IMR-90 (cell line): ENCODE data around the gene CEP104. TPM values are rescaled to one million over a fixed set of nuclear protein-coding genes. Genes with fewer than 3 reads are reported as not detected.

ENCODE experiments used
- ATAC-seq: fragments of 200-7000 bp; cut with Tn5 transposase; 2 replicates; pipeline ENCODE4 v1.9.1; 2020; ENCODE audit warnings: low read depth, mild to moderate bottlenecking, moderate library complexity
- BruUV-seq: library from RNA; stranded (reverse); fragments of 400-500 nt; replicated peaks from 2 replicates; lab custom pipeline; 2021; lab: Mats Ljungman, UMichigan
- CTCF ChIA-PET: fragments of 300-600 bp; formaldehyde crosslinking; extraction: SDS; loops from one replicate; lab custom pipeline; 2021; ENCODE audit warnings: antibody characterized with exemption; lab: Yijun Ruan, JAX
- POLR2A ChIA-PET: fragments of 300-600 bp; sonication (Branson Sonifier 250); formaldehyde crosslinking; loops from one replicate; lab custom pipeline; 2022; ENCODE audit warnings: antibody characterized with exemption; ENCODE audit not compliant: unreplicated experiment; lab: Charles Lee
- DNase-seq: peaks from one replicate; pipeline ENCODE4 v3.0.0; 2013
- H2AFZ ChIP-seq: replicated peaks from 2 replicates; pipeline ENCODE3; 2013; ENCODE audit warnings: low read length, mild to moderate bottlenecking; ENCODE audit not compliant: poor library complexity
- H2AK5ac ChIP-seq: 2 replicates; pipeline ENCODE4 v1.6.1; 2013; ENCODE audit warnings: low read depth, low read length, inconsistent platforms
- H2AK9ac ChIP-seq: replicated peaks from 2 replicates; pipeline ENCODE3; 2013; ENCODE audit warnings: mild to moderate bottlenecking, low read depth, low read length, moderate library complexity; ENCODE audit not compliant: poor library complexity
- H2BK120ac ChIP-seq: 2 replicates; pipeline ENCODE4 v1.6.1; 2013; ENCODE audit warnings: low read depth, low read length, inconsistent platforms
- H2BK15ac ChIP-seq: 3 replicates; pipeline ENCODE4 v1.6.1; 2013; ENCODE audit warnings: low read depth, low read length, inconsistent platforms
- H2BK20ac ChIP-seq: 2 replicates; pipeline ENCODE4 v1.6.1; 2013; ENCODE audit warnings: low read depth, mild to moderate bottlenecking, inconsistent platforms, low read length, moderate library complexity
- H2BK5ac ChIP-seq: 2 replicates; pipeline ENCODE4 v1.6.1; 2013; ENCODE audit warnings: mild to moderate bottlenecking, low read depth, low read length, inconsistent platforms; ENCODE audit not compliant: poor library complexity, severe bottlenecking
- H3K14ac ChIP-seq: replicated peaks from 2 replicates; pipeline ENCODE4 v1.6.1; 2013; ENCODE audit warnings: low read depth, low read length, inconsistent platforms
- H3K18ac ChIP-seq: 2 replicates; pipeline ENCODE4 v1.6.1; 2013; ENCODE audit warnings: low read depth, low read length, control low read depth
- H3K23ac ChIP-seq: 2 replicates; pipeline ENCODE4 v1.6.1; 2013; ENCODE audit warnings: low read depth, low read length, inconsistent platforms
- H3K27ac ChIP-seq: 2 replicates; pipeline ENCODE4 v1.5.1; 2013; ENCODE audit warnings: mild to moderate bottlenecking, control low read depth, low read length; ENCODE audit not compliant: insufficient read depth
- H3K27me3 ChIP-seq: 2 replicates; pipeline ENCODE4 v1.6.1; 2013; ENCODE audit warnings: low read length; ENCODE audit not compliant: control insufficient read depth, insufficient read depth
- H3K36me3 ChIP-seq: 2 replicates; pipeline ENCODE4 v1.6.1; 2013; ENCODE audit warnings: low read length, mixed read lengths; ENCODE audit not compliant: control insufficient read depth, insufficient read depth
- H3K4ac ChIP-seq: 2 replicates; pipeline ENCODE4 v1.6.1; 2013; ENCODE audit warnings: low read depth, low read length, inconsistent platforms
- H3K4me1 ChIP-seq: 2 replicates; pipeline ENCODE4 v1.6.1; 2013; ENCODE audit warnings: low read length, mixed read lengths; ENCODE audit not compliant: control insufficient read depth, insufficient read depth
- H3K4me2 ChIP-seq: 2 replicates; pipeline ENCODE4 v1.6.1; 2013; ENCODE audit warnings: low read depth, mild to moderate bottlenecking, control low read depth, low read length, moderate library complexity
- H3K4me3 ChIP-seq: 2 replicates; pipeline ENCODE4 v1.5.1; 2013; ENCODE audit warnings: low read depth, mild to moderate bottlenecking, control low read depth, low read length, moderate library complexity; ENCODE audit not compliant: insufficient read depth
- H3K56ac ChIP-seq: 2 replicates; pipeline ENCODE4 v1.6.1; 2013; ENCODE audit warnings: low read length, inconsistent platforms; ENCODE audit not compliant: insufficient read depth; ENCODE audit errors: extremely low read depth
- H3K79me1 ChIP-seq, 2 experiments: 2 replicates each; pipeline ENCODE4 v1.6.1; 2013; ENCODE audit warnings: low read length in 2 of 2, inconsistent platforms in 1 of 2, low read depth in 1 of 2
- H3K9ac ChIP-seq: 2 replicates; pipeline ENCODE4 v1.6.1; 2013; ENCODE audit warnings: low read depth, low read length, control low read depth
- H3K9me1 ChIP-seq: 2 replicates; pipeline ENCODE4 v1.6.1; 2013; ENCODE audit warnings: low read length, inconsistent platforms; ENCODE audit not compliant: insufficient read depth
- H3K9me3 ChIP-seq: 2 replicates; pipeline ENCODE4 v1.6.1; 2013; ENCODE audit warnings: low read length; ENCODE audit not compliant: control insufficient read depth, insufficient read depth
- H4K20me1 ChIP-seq: 2 replicates; pipeline ENCODE4 v1.6.1; 2013; ENCODE audit warnings: low read length, inconsistent platforms; ENCODE audit not compliant: insufficient read depth
- H4K5ac ChIP-seq: 2 replicates; pipeline ENCODE4 v1.6.1; 2013; ENCODE audit warnings: mild to moderate bottlenecking, low read depth, low read length, control low read depth
- H4K8ac ChIP-seq, 2 experiments: 2 replicates each; pipeline ENCODE4 v1.6.1; 2013; ENCODE audit warnings: low read depth in 2 of 2, low read length in 2 of 2, control low read depth in 1 of 2, inconsistent platforms in 1 of 2
- H4K91ac ChIP-seq: 2 replicates; pipeline ENCODE4 v1.6.1; 2013; ENCODE audit warnings: low read depth, low read length, inconsistent platforms; ENCODE audit not compliant: insufficient read depth
- BHLHE40 ChIP-seq: fragments of 150-350 bp; IDR thresholded peaks from 2 replicates; pipeline ENCODE4 v1.6.1; 2016; ENCODE audit warnings: mild to moderate bottlenecking, low read depth, low read length
- CEBPB ChIP-seq: IDR thresholded peaks from 2 replicates; pipeline ENCODE4 v1.6.1; 2012; ENCODE audit warnings: low read depth, low read length, improper control_type of control experiment
- CHD1 ChIP-seq: IDR thresholded peaks from 2 replicates; pipeline ENCODE4 v1.6.1; 2012; ENCODE audit warnings: low read depth, low read length, improper control_type of control experiment
- CTCF ChIP-seq: conservative IDR thresholded peaks from 2 replicates; pipeline ENCODE4 v1.5.1; 2012; ENCODE audit warnings: mild to moderate bottlenecking, low read depth, low read length, improper control_type of control experiment
- FOS ChIP-seq: fragments of 150-350 bp; IDR thresholded peaks from 2 replicates; pipeline ENCODE4 v1.6.1; 2016; ENCODE audit warnings: low read depth, low read length
- MAFK ChIP-seq: IDR thresholded peaks from 2 replicates; pipeline ENCODE4 v1.6.1; 2012; ENCODE audit warnings: low read depth, low read length, improper control_type of control experiment
- MAZ ChIP-seq: IDR thresholded peaks from 2 replicates; pipeline ENCODE4 v1.6.1; 2012; ENCODE audit warnings: low read depth, mild to moderate bottlenecking, low read length, improper control_type of control experiment, moderate library complexity, borderline replicate concordance
- MXI1 ChIP-seq: IDR thresholded peaks from 2 replicates; pipeline ENCODE4 v1.6.1; 2012; ENCODE audit warnings: low read depth, mild to moderate bottlenecking, low read length, moderate library complexity, borderline replicate concordance
- NFE2L2 ChIP-seq: fragments of 150-350 bp; IDR thresholded peaks from 2 replicates; pipeline ENCODE4 v1.6.1; 2016; ENCODE audit warnings: low read depth, mild to moderate bottlenecking, low read length
- POLR2A ChIP-seq: IDR thresholded peaks from 2 replicates; pipeline ENCODE4 v1.6.1; 2012; ENCODE audit warnings: mild to moderate bottlenecking, low read depth, low read length
- RAD21 ChIP-seq: IDR thresholded peaks from 2 replicates; pipeline ENCODE4 v1.6.1; 2012; ENCODE audit warnings: low read length, improper control_type of control experiment
- RCOR1 ChIP-seq: IDR thresholded peaks from 2 replicates; pipeline ENCODE4 v1.6.1; 2012; ENCODE audit warnings: mild to moderate bottlenecking, low read length, improper control_type of control experiment; ENCODE audit not compliant: insufficient replicate concordance
- WGBS, 2 experiments: methylation state at CpG; one replicate each; pipeline versions ENCODE4 v1.1.5 to v1.1.7; 2013; ENCODE audit warnings: missing lambda C conversion rate in 2 of 2; ENCODE audit not compliant: insufficient read length in 1 of 2; ENCODE audit errors: extremely low coverage in 2 of 2; 5-methylcytosine and 5-hydroxymethylcytosine counted together
- dilution Hi-C: fragments of 300-500 bp; cut with HindIII; formaldehyde crosslinking; loops from one replicate; pipeline ENCODE4 v1.14.3; 2018; ENCODE audit warnings: low sequenced_read_pairs; ENCODE audit not compliant: unreplicated experiment
- in situ Hi-C: fragments of 300-500 bp; cut with MboI; formaldehyde crosslinking; loops from 3 replicates; pipeline ENCODE4 v1.14.3; 2019; ENCODE audit warnings: low sequenced_read_pairs, inconsistent platforms, mixed read lengths
- intact Hi-C: fragments of 100-400 bp; cut with micrococcal nuclease; formaldehyde crosslinking; loops from 2 replicates; pipeline ENCODE4 v1.10.0; 2022
- polyA plus RNA-seq, 3 experiments: library from polyadenylated mRNA; depleted of rRNA; stranded (reverse); fragments of >200 nt; gene quantifications; 2 replicates each; pipeline ENCODE4 v1.2.3, GENCODE V29; 2012; ENCODE audit warnings: low replicate concordance in 1 of 3
- total RNA-seq: library from RNA; depleted of rRNA; stranded (reverse); fragments of >200 nt; gene quantifications from 2 replicates; pipeline ENCODE4 v1.2.3, GENCODE V29; 2012

CEP104 gene
- total and polyA plus RNA-seq, 2 of the 4 experiments (the other 2 are of a cell fraction) = 14.3 to 17.5 TPM

- DNase-seq = no peak
- no TSS peak for BruUV-seq
- CTCF ChIA-PET = no interaction called here
Observed at GRCh38 chr1:3841491-3841890, 15.5 kb downstream of the CEP104 start.

More at GRCh38 chr1:3841491-3841890, 15.5 kb downstream of the CEP104 start:
- Histone ChIP-seq H3K9me1 (no peaks in the 10 kb centered on the region), H3K79me1 (no peaks in the 10 kb centered on the region; a peak in 1 of 4 replicates), H2BK120ac (no peak overlapping the region), H3K4me2 (no peak overlapping the region), H3K4me1 (no peaks in the 10 kb centered on the region), H3K56ac (no peak overlapping the region), H3K9me3 (peaks cover 5% of the 10 kb centered on the region), H3K27ac (no peak overlapping the region), H4K20me1 (no peaks in the 10 kb centered on the region), H3K9ac (no peak overlapping the region), H3K23ac (no peak overlapping the region), H2BK20ac (no peak overlapping the region), H3K14ac (no peak overlapping the region), H4K91ac (no peak overlapping the region), H4K8ac (no peak overlapping the region), H4K5ac (no peak overlapping the region), H2BK5ac (no peak overlapping the region), H2AFZ (no peak overlapping the region), H3K4ac (no peak overlapping the region), H3K27me3 (no peaks in the 10 kb centered on the region), H3K18ac (no peak overlapping the region), H2AK9ac (no peak overlapping the region), H3K36me3 (peaks cover 50% of the 10 kb centered on the region), H3K4me3 (no peak overlapping the region), H2BK15ac (no peak overlapping the region), H2AK5ac (no peak overlapping the region)
- POLR2A ChIA-PET = no interaction called here
- TF ChIP-seq BHLHE40 (no peak), RAD21 (no peak), RCOR1 (no peak), CTCF (no peak), MAZ (no peak), CEBPB (no peak), NFE2L2 (no peak), MAFK (no peak), CHD1 (no peak), MXI1 (no peak), POLR2A (no peak), FOS (no peak)
- dilution Hi-C loops = no loop called here
- intact Hi-C loops = no loop called here
- in situ Hi-C loops = no loop called here
- 97% methylated on average over 3 of the region's 7 CpGs; no CpG with 5 or more reads in 1 of the 2 experiments for WGBS, 2 experiments
- ATAC-seq = no peak
